Left kidney (tissue), 2 donors: ENCODE data around the gene ZDHHC24. TPM values are rescaled to one million over a fixed set of nuclear protein-coding genes. Genes with fewer than 3 reads are reported as not detected.

ENCODE experiments used
- DNase-seq: peaks from one replicate; pipeline ENCODE4 v3.0.0-alpha.2; 2013
- polyA plus RNA-seq: library from polyadenylated mRNA; unstranded; fragments of 120-200 nt; gene quantifications from one replicate; pipeline ENCODE4 v1.2.1, GENCODE V29; 2013; ENCODE audit not compliant: insufficient read length

The ZDHHC24 gene
- polyA plus RNA-seq, 1 donor = 8.4 TPM

DNA sequence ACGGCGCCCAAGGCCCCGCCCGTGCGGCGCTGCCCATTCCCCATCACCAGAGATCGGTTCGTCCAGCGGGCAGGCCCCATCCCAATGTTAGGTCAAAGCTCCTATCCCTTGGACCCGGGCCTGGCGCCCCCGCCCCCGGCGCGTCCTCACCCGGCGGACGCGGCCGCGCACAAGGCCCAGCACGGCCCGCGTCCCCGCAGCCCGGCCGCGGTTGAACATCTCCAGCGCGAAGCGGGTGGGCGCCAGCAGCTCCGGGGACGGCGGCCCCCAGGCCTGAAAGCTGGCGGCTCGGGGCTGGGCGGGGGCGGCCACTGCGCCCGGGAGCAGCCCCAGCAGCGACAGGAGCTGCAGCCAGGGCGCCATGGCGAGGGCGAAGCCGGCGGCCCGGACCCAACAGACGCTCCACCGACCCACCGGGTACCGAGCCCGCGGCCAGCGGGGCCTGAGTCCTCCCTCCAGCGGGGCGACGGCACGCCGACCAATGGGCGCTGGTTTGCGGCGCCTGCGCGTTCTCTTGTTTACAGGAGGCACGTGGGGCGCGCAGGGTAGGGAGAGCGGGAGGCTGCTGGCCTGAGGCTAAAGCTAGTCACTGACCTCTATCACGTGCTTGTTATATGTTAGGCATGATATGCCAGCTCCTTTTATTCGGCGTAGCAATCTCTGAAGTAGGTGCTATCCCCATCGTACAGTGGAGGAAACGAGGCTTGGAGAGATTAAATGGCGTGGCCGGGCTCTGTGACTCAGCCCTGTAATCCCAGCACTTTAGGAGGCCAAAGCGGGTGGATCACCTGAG is 22.5 kb upstream of the ZDHHC24 start, which contains the start of gene CTSF:
TSS of gene CTSF (minus strand) at position 483 of the 793 bp plus-strand sequence. CDS start at position 363, 120 bp downstream.
- peak; percentile 69 for DNase-seq

GRCh38 chr11:66567787-66568123 is 21.9 kb upstream of the ZDHHC24 start:
- no peak for DNase-seq

DNA sequence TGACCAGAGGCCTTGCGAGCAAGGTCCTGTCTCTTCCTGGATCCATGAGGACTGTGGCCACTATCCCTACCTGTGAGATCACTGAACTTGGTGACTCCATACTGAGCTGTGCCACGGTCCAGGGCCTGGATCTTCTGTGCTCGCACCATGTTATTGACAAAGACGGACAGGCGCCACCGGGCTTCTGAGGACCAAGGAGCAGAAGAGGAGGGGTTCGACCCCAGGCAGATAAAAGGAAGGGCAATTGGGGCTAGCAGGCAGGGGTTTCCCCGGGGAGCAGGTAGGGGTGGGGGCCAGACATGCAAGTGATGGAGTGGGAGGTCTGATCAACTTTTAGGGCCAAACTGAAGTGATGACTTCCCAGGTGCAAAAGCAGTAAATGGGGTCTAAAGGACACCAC is 20.4 kb upstream of the ZDHHC24 start:
- DNase-seq = no peak

- DNase-seq = no peak
Observed at GRCh38 chr11:66564984-66565383, 19.1 kb upstream of the ZDHHC24 start.

DNA sequence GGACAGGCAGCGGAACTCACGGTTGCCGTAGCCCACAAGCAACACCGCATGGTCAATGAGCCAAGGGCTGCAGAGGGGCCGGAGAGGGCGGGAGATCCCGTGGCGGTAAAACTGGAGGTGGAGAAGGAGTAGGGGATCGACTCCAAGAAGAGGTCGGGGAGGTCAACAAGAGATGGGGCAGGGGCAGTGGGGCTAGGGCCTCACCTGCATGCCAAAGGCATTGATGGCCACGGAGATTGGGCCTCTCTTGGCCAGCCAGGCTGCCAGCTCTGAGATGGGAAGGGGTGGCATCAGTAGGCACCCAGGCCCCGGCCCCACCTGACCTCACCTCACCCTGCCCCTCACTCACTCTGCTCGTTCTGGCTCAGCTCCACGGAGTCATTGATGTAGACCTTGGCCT is 18.7 kb upstream of the ZDHHC24 start:
- no peak for DNase-seq

GRCh38 chr11:66563832-66564231 is 18.0 kb upstream of the ZDHHC24 start:
- no peak for DNase-seq

GRCh38 chr11:66562907-66563583 is 17.2 kb upstream of the ZDHHC24 start:
- DNase-seq = no peak

DNA sequence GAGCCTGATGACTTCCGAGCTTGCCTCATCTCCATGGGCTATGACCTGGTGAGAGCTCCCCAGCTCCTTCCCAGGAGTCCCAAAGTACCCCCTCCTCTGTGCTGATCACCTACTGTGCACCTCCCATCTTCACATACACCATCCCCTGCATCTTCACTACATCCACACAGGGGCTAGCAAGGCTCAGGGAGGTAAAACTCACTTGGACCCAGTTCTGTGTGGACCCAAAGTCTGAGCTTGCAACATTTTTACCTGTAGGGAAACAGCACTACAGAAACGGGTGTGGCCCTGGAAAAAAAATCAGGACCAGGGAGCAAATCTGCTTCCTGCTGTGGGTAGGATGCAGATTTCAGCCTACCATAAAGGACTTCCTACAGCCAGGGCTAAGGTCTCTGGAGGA is 16.4 kb upstream of the ZDHHC24 start:
- no peak for DNase-seq

GRCh38 chr11:66561975-66562248 is 16.1 kb upstream of the ZDHHC24 start:
- no peak for DNase-seq

DNA sequence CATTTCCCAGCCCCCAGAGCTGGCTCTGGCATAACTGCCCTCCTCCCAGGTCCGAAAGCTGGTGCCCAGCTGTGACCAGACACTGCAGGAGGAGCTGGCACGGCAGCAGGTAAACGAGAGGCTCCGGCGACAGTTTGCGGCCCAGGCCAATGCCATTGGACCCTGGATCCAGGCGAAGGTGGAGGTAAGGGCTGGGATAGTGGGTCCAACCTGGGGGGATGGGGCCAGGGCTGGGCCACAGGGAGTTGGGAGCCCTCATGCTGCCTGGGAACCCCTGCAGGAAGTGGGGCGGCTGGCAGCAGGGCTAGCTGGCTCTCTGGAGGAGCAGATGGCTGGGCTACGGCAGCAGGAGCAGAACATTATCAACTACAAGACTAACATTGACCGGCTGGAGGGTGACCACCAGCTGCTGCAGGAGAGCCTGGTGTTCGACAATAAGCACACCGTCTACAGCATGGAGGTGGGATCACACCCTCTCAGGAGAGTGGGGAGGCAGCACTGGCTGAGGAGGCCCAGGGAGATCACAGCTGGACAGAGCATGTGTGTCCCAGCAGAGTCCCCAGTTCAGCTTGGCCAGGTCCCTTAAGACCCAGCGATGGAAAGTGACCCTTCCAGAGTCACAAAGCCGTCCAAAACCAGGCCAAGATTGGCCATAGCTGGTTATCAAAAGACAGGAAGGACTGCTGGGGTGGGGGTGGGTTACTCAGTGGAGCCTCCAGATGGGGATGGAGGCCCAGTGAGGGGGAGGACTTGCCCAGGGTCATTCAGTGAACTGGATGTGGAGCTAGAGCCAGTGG is 15.5 kb upstream of the ZDHHC24 start:
- no peak for DNase-seq

DNA sequence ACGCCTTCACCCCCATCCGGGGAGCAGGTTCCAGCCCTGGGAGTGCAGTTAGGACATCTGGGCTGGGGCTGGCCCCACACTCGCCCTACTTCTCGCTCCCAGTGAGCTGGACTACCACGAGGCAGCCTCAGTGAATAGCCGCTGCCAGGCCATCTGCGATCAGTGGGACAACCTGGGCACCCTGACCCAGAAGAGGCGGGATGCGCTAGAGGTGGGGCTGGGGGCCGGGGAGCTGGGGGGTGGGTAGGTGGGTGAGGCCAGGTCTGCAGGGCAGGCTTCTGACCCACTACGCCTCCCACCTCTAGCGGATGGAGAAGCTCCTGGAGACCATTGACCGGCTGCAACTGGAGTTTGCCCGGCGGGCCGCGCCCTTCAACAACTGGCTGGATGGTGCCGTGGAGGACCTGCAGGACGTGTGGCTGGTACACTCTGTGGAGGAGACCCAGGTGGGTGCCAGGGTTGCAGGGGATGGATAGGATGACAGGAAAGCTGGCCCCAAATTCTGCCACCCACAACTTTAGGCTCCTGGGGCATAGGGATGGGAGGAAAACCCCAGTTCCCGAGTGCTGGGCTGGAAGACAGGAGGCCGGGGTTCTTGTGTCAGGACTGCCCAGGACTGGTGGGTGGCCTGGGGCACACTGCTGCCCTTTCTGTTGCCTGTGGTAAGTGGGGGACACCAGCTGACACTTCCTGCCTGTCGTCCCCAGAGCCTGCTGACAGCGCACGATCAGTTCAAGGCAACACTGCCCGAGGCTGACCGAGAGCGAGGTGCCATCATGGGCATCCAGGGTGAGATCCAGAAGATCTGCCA is 14.2 kb upstream of the ZDHHC24 start:
- DNase-seq = no peak

GRCh38 chr11:66559142-66559865 is 13.5 kb upstream of the ZDHHC24 start:
- no peak for DNase-seq

GRCh38 chr11:66557733-66558326 is 12.0 kb upstream of the ZDHHC24 start:
- DNase-seq = no peak

GRCh38 chr11:66556086-66556485 is 10.2 kb upstream of the ZDHHC24 start:
- DNase-seq = no peak

GRCh38 chr11:66555416-66555815 is 9.6 kb upstream of the ZDHHC24 start:
- DNase-seq = no peak

DNA sequence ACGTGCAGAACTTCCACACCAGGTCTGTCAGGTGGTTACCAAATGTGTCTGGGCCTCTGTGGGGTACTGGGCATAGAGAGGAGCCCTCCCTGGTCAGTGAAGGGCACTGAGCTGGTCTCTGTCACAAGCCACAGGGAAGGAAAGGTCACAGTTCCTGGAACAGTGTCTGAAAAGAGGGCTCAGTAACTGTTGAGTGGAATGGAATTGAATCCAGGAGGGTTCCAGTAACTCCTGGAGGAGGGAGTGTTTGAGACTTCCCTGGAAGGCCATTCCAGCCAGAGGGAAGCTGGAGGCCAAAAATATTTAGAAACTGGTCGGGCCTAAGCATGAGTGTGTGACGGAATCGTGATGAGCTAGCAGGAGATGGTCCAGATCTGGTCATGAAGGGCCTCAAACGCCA is 8.8 kb upstream of the ZDHHC24 start:
- DNase-seq = no peak

GRCh38 chr11:66550887-66551286 is 5.0 kb upstream of the ZDHHC24 start:
- no peak for DNase-seq

DNA sequence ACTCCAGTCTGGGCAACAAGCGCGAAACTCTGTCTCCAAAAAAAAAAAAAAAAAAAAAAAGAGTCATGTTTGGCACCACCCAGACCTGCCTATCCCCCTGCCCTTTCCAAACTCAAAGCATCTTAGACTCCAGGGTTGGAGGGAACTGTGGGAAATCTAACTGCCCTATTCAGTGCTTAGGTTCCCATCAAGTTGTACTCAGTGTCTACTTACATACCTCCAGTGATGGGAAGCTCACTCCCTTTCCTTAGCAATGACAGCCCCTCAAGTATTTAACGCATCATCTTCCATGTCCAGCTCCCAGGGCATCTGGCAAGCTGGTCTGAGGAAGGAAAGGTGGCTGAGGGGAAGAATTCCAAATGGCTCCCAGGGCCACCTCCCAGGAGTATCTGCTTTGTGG is 3.8 kb upstream of the ZDHHC24 start:
- no peak for DNase-seq

GRCh38 chr11:66548774-66549630 is 3.2 kb upstream of the ZDHHC24 start:
- DNase-seq = no peak

DNA sequence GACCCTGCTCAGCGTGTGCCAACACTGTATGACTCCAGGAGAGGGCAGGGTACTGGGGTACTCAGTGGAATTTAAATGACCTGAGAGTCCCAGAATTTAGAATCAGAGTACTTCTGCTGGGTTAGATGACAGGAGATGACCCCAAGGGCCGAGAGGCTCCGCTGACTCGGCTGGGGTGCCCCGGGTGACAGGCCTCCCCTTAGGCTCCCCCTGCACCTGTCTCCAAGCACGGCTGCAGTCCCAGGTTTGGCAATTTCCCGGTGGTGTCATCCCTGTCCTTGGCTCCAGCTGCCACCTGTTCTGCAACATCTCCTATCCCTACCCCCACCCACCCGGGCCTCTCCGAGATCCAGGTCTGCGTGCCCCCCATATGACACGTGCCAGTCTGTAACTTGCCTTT is 2.2 kb upstream of the ZDHHC24 start:
- no peak for DNase-seq
